ENCODE results near the gene DGKB. TPM values are rescaled to one million over a fixed set of nuclear protein-coding genes. Genes with fewer than 3 reads are reported as not detected.

Gene DGKB
- total RNA-seq, 2 donors from 2014 or later: 0.52 TPM; not detected in 1

DNA sequence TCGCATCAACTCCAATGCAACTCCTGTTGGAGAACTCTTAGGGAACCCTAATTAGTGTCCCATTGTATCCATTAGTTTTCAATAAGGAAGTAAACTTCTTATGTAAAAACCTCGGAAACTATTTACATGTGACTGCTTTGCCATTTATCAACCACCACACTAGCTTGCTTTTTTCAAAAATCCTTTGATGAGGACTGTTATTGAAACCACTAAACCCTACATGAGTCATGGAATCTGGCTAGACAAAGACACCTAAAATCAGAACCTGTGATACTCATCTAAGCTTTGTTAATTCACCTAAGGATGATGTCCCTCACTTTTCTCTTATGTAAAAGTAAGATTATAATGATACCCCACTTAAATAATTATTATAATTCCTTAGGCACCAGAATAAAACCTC is 499.0 kb downstream of the DGKB start:
- TF ChIP-seq, protein P1, sequence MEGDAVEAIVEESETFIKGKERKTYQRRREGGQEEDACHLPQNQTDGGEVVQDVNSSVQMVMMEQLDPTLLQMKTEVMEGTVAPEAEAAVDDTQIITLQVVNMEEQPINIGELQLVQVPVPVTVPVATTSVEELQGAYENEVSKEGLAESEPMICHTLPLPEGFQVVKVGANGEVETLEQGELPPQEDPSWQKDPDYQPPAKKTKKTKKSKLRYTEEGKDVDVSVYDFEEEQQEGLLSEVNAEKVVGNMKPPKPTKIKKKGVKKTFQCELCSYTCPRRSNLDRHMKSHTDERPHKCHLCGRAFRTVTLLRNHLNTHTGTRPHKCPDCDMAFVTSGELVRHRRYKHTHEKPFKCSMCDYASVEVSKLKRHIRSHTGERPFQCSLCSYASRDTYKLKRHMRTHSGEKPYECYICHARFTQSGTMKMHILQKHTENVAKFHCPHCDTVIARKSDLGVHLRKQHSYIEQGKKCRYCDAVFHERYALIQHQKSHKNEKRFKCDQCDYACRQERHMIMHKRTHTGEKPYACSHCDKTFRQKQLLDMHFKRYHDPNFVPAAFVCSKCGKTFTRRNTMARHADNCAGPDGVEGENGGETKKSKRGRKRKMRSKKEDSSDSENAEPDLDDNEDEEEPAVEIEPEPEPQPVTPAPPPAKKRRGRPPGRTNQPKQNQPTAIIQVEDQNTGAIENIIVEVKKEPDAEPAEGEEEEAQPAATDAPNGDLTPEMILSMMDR (IDR thresholded peaks at IDR 0.05): no peak
- no peak for TF ChIP-seq POLR2A (IDR thresholded peaks at IDR 0.05)
- DNase-seq: no peak
- Histone ChIP-seq H3K27me3 (no peaks in the 10 kb centered on the region), H3K27ac (no peak overlapping the region), H3K4me3 (no peak overlapping the region), H3K4me1 (no peaks in the 10 kb centered on the region), H3K9me3 (no peaks in the 10 kb centered on the region), H3K36me3 (replicated peaks in 1 of 2; ENCODE audit: insufficient read depth in 1 of 2, low read depth in 2 of 2) (no peaks in the 10 kb centered on the region)
- ATAC-seq: no peak
- intact Hi-C loops (cut with DNase I): no loop called here
- WGBS, 2 donors: 55 to 59% methylated on average over 2 of the region's 2 CpGs

DNA sequence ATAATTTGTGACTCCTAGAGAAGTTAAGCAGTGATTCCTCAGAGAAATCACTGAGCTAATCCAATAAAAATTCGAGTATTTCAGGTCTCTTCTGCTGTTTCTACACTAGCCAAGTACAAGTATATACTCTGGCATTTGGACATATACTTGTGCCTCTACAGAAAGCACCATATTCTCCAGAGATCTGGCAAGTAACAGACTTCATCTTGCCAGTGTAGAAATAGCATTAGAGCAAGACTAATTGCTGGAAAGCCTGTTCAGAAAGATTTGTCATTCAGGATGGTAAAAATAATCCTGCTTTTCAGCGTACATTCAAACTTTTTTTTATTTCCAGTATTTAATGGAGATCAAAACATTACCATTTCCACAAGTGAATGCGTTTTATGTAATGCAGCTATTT is 502.3 kb downstream of the DGKB start:
- Histone ChIP-seq H3K4me3 (no peak overlapping the region), H3K36me3 (replicated peaks in 1 of 2; ENCODE audit: insufficient read depth in 1 of 2, low read depth in 2 of 2) (no peaks in the 10 kb centered on the region), H3K27me3 (no peaks in the 10 kb centered on the region), H3K9me3 (no peaks in the 10 kb centered on the region), H3K27ac (no peak overlapping the region), H3K4me1 (no peaks in the 10 kb centered on the region)
- intact Hi-C loops (cut with DNase I): no loop called here
- ATAC-seq (no peak), DNase-seq (no peak)
- 62% methylated on average over 3 of the region's 3 CpGs for WGBS, 2 donors
- no peak for TF ChIP-seq POLR2A (IDR thresholded peaks at IDR 0.05)
- TF ChIP-seq, protein P1 (IDR thresholded peaks at IDR 0.05): no peak

DNA sequence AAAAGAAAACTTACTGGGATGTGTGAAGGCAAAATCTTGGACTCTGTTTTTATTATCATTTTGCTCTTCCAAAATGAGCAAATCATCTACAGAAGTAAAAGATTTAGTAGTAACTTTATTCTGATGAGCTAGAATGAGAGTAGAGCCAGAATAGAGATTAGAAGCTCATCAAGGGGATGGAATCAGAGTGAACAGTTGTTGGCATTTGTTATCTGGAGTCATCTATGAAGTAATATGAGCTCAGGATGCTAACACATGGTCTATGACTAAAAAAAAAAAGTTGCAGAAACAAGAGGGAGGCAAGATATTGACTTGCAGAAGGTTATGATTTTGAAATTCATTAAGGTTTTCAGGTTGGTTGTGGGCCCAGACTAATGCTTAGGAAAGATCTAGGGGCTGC is 504.0 kb downstream of the DGKB start:
- Histone ChIP-seq H3K4me1 (no peaks in the 10 kb centered on the region), H3K4me3 (no peak overlapping the region), H3K36me3 (replicated peaks in 1 of 2; ENCODE audit: insufficient read depth in 1 of 2, low read depth in 2 of 2) (no peaks in the 10 kb centered on the region), H3K9me3 (no peaks in the 10 kb centered on the region), H3K27me3 (no peaks in the 10 kb centered on the region), H3K27ac (no peak overlapping the region)
- intact Hi-C loops (cut with DNase I): no loop called here
- no peak for DNase-seq
- no peak for ATAC-seq
- no peak for TF ChIP-seq POLR2A (IDR thresholded peaks at IDR 0.05)
- TF ChIP-seq, protein P1 (IDR thresholded peaks at IDR 0.05): no peak

DNA sequence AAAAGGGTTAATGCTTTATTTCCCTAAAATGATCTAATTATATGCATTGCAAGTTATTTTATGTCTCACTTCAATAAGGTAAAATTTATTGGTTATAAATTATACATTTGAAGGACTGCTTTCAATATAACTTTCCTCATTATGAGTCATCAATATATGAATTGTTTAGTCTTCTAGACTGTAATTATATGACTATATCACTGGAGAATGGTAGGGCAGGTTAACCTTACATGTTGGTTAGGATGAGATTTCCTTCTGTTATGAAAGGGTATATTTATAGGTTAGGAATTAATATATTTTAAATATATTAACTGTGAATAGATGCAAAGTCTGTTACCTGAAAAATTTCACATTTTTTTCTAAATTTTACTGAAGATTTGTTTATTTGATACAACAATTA is 506.7 kb downstream of the DGKB start:
- DNase-seq (no peak), ATAC-seq (no peak)
- no peaks in the 10 kb centered on the region for H3K27me3 ChIP-seq
- no peaks in the 10 kb centered on the region for H3K9me3 ChIP-seq
- no peak overlapping the region for H3K4me3 ChIP-seq
- no peaks in the 10 kb centered on the region for H3K4me1 ChIP-seq
- intact Hi-C loops (cut with DNase I): no loop called here
- no peak overlapping the region for H3K27ac ChIP-seq
- H3K36me3 ChIP-seq (replicated peaks in 1 of 2; ENCODE audit: insufficient read depth in 1 of 2, low read depth in 2 of 2): no peaks in the 10 kb centered on the region
- TF ChIP-seq, protein P1 (IDR thresholded peaks at IDR 0.05): no peak
- no peak for TF ChIP-seq POLR2A (IDR thresholded peaks at IDR 0.05)

DNA sequence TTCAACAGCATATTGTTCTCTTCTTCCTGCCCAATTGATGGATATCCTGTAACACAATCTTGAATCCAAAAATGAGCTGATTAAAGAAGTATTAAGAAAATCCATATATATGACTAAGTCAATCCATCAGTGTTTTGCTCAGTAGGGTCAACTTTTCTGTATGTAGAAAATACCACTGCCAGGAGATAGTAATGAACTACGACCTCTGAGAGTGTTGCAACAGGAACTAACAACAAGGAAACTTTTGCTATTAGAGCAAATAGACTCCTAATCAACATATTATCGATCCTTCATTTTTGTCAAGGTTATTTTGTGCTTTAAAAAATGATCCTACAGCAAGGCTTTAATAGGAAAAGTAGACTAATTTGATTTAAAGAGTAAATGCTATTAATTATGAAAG is 507.8 kb downstream of the DGKB start:
- no peak overlapping the region for H3K4me3 ChIP-seq
- intact Hi-C loops (cut with DNase I): no loop called here
- H3K4me1 ChIP-seq: peaks cover 4% of the 10 kb centered on the region
- H3K9me3 ChIP-seq: no peaks in the 10 kb centered on the region
- H3K27ac ChIP-seq: no peak overlapping the region
- 35 to 43% methylated on average over 2 of the region's 2 CpGs for WGBS, 2 donors
- H3K36me3 ChIP-seq (replicated peaks in 1 of 2; ENCODE audit: insufficient read depth in 1 of 2, low read depth in 2 of 2): no peaks in the 10 kb centered on the region
- H3K27me3 ChIP-seq: no peaks in the 10 kb centered on the region
- TF ChIP-seq POLR2A (IDR thresholded peaks at IDR 0.05): no peak
- TF ChIP-seq, protein P1 (IDR thresholded peaks at IDR 0.05): no peak
- no peak for DNase-seq
- no peak for ATAC-seq

All from body of pancreas (tissue), 4 donors.